KMS-11 (cell line): Measurements from ENCODE around the gene TMEM51.

Experiments used
- H2AFZ ChIP-seq: fragments of 200-600 bp; sonication (generic); 2 replicates; pipeline ENCODE4 v1.6.1; 2016; ENCODE audit warnings: antibody characterized with exemption, mixed run types, low read depth
- H3K27ac ChIP-seq: fragments of 200-600 bp; sonication (generic); 2 replicates; pipeline ENCODE4 v1.6.1; 2016; ENCODE audit warnings: mild to moderate bottlenecking, mixed run types
- H3K27me3 ChIP-seq: fragments of 200-600 bp; sonication (generic); 2 replicates; pipeline ENCODE4 v1.6.1; 2017; ENCODE audit warnings: mild to moderate bottlenecking, low read depth, mixed run types, moderate library complexity; ENCODE audit not compliant: insufficient read depth
- H3K36me3 ChIP-seq: fragments of 200-600 bp; sonication (generic); 2 replicates; pipeline ENCODE4 v1.6.1; 2017; ENCODE audit warnings: mild to moderate bottlenecking, mixed run types; ENCODE audit not compliant: insufficient read depth
- H3K4me1 ChIP-seq: fragments of 200-600 bp; sonication (generic); 2 replicates; pipeline ENCODE4 v1.6.1; 2016; ENCODE audit warnings: mild to moderate bottlenecking, low read depth, mixed run types; ENCODE audit not compliant: poor library complexity, severe bottlenecking
- H3K4me2 ChIP-seq: fragments of 200-600 bp; sonication (generic); 2 replicates; pipeline ENCODE4 v1.7.0; 2016; ENCODE audit warnings: mild to moderate bottlenecking, mixed run types
- H3K4me3 ChIP-seq: fragments of 200-600 bp; sonication (generic); IDR thresholded peaks from 2 replicates; pipeline ENCODE4 v1.6.1; 2017; ENCODE audit warnings: low read depth, low read length, mixed read lengths; ENCODE audit not compliant: insufficient read depth
- H3K79me2 ChIP-seq: fragments of 200-600 bp; sonication (generic); 2 replicates; pipeline ENCODE4 v1.6.1; 2016; ENCODE audit warnings: low read depth, mixed run types; ENCODE audit not compliant: insufficient read depth
- H3K9ac ChIP-seq: fragments of 200-600 bp; sonication (generic); 2 replicates; pipeline ENCODE4 v1.6.1; 2016; ENCODE audit warnings: mild to moderate bottlenecking, mixed run types
- H4K20me1 ChIP-seq: fragments of 200-600 bp; sonication (generic); 2 replicates; pipeline ENCODE4 v1.6.1; 2016; ENCODE audit warnings: mild to moderate bottlenecking, mixed run types; ENCODE audit not compliant: insufficient read depth
- CTCF ChIP-seq: fragments of 200-600 bp; sonication (generic); conservative IDR thresholded peaks from 2 replicates; pipeline ENCODE4 v1.6.1; 2017; ENCODE audit warnings: low read depth, mild to moderate bottlenecking, antibody characterized with exemption, low read length, moderate library complexity, mixed read lengths

Gene TMEM51

GRCh38 chr1:15107058-15107687 is 46.4 kb upstream of the TMEM51 start:
- Histone ChIP-seq H3K36me3 (no peaks in the 10 kb centered on the region), H3K4me3 (no peak overlapping the region), H3K4me1 (no peaks in the 10 kb centered on the region), H3K79me2 (no peaks in the 10 kb centered on the region), H3K4me2 (no peak overlapping the region), H3K9ac (no peak overlapping the region), H2AFZ (no peak overlapping the region), H3K27ac (no peak overlapping the region), H4K20me1 (no peaks in the 10 kb centered on the region), H3K27me3 (no peaks in the 10 kb centered on the region; the same call in 1 of the 2 replicates)
- TF ChIP-seq CTCF = no peak

GRCh38 chr1:15107911-15108310 is 45.6 kb upstream of the TMEM51 start:
- no peaks in the 10 kb centered on the region; the same call in 1 of the 2 replicates for H3K27me3 ChIP-seq
- H3K4me2 ChIP-seq = no peak overlapping the region
- no peak overlapping the region for H3K9ac ChIP-seq
- H3K4me3 ChIP-seq = no peak overlapping the region
- H3K4me1 ChIP-seq = no peaks in the 10 kb centered on the region
- TF ChIP-seq CTCF = no peak
- H2AFZ ChIP-seq = no peak overlapping the region
- no peak overlapping the region for H3K27ac ChIP-seq
- H4K20me1 ChIP-seq = no peaks in the 10 kb centered on the region
- H3K36me3 ChIP-seq = no peaks in the 10 kb centered on the region
- no peaks in the 10 kb centered on the region for H3K79me2 ChIP-seq

- Histone ChIP-seq H3K4me3 (no peak overlapping the region), H2AFZ (no peak overlapping the region), H3K4me2 (no peak overlapping the region), H3K27ac (no peak overlapping the region), H3K79me2 (no peaks in the 10 kb centered on the region), H4K20me1 (no peaks in the 10 kb centered on the region), H3K36me3 (no peaks in the 10 kb centered on the region), H3K9ac (no peak overlapping the region), H3K27me3 (no peaks in the 10 kb centered on the region; the same call in 1 of the 2 replicates), H3K4me1 (no peaks in the 10 kb centered on the region)
- no peak for TF ChIP-seq CTCF
These were observed 43.2 kb upstream of the TMEM51 start for GRCh38 chr1:15110128-15110866.

GRCh38 chr1:15110867-15111230 is 42.7 kb upstream of the TMEM51 start:
- Histone ChIP-seq H3K9ac (no peak overlapping the region), H3K27ac (no peak overlapping the region), H3K4me1 (no peaks in the 10 kb centered on the region), H3K79me2 (no peaks in the 10 kb centered on the region), H2AFZ (no peak overlapping the region), H3K27me3 (peaks cover 3% of the 10 kb centered on the region; the same call in 1 of the 2 replicates), H4K20me1 (no peaks in the 10 kb centered on the region), H3K36me3 (no peaks in the 10 kb centered on the region), H3K4me2 (no peak overlapping the region), H3K4me3 (no peak overlapping the region)
- no peak for TF ChIP-seq CTCF
